Measurements from ENCODE around the gene SPCS3. TPM values are rescaled to one million over a fixed set of nuclear protein-coding genes. Genes with fewer than 3 reads are reported as not detected.

The SPCS3 gene
- total and polyA plus RNA-seq, 2 experiments from 2014 or later: 62.5 to 79.9 TPM

GRCh38 chr4:176339936-176340761 is 20.4 kb downstream of the SPCS3 start (continued):
- TF ChIP-seq ETS1 (IDR thresholded peaks at IDR 0.05) (no peak), ZNF114 (CRISPR knock-in tag; IDR thresholded peaks at IDR 0.05) (no peak), NANOG (IDR thresholded peaks at IDR 0.05; ENCODE audit: borderline replicate concordance) (no peak), EZH2 (IDR thresholded peaks at IDR 0.05; ENCODE audit: low read depth, unreplicated experiment) (no peak), ZNF462 (CRISPR knock-in tag; IDR thresholded peaks at IDR 0.05) (no peak)

All from GM23338 (cell line).